CD4-positive, alpha-beta T cell treated with Interleukin-15 for 4 hours (primary cell): ENCODE data around the gene TTLL13.

Source experiments
- DNase-seq: peaks from one replicate; pipeline ENCODE4 v3.0.0-alpha.2; 2020; ENCODE audit warnings: low spot score

TTLL13 gene

GRCh38 chr15:90214553-90215196 lies 34.7 kb upstream of the TTLL13 start:
- no peak for DNase-seq

DNA sequence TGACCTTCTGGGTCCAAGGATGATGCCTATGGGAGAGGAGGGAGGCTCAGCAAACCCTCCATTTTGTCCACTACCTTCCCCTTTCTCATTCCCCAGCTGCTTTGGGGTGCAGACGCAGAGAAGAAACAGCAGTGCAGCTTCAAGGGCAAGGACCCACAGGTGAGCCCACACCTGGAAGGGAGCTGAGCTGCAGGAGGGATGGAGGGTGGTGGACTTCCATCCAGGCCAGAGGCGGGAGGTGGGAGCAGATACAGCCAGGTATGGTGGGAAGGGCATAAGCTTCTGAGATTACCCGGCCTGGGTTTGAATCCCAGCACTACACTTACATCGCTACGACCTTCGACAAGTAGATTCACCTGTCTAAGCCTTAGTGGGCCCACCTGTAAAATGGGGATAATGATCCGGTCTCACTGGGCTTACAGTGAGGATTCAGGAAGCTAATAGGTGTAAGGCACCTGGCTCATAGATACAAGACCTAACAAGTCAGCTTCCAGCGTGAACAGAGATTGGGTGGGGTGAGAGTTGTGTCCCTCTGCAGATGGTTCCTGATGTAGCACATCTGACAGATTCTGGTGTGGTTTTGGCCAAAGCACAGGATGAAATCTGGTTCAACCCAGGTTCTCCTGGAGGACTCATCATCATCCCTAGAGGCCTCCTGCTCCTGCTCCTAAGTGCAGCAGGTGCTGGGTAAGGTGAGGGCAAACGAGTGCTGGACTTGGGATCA lies 31.5 kb upstream of the TTLL13 start:
- DNase-seq: no peak

DNA sequence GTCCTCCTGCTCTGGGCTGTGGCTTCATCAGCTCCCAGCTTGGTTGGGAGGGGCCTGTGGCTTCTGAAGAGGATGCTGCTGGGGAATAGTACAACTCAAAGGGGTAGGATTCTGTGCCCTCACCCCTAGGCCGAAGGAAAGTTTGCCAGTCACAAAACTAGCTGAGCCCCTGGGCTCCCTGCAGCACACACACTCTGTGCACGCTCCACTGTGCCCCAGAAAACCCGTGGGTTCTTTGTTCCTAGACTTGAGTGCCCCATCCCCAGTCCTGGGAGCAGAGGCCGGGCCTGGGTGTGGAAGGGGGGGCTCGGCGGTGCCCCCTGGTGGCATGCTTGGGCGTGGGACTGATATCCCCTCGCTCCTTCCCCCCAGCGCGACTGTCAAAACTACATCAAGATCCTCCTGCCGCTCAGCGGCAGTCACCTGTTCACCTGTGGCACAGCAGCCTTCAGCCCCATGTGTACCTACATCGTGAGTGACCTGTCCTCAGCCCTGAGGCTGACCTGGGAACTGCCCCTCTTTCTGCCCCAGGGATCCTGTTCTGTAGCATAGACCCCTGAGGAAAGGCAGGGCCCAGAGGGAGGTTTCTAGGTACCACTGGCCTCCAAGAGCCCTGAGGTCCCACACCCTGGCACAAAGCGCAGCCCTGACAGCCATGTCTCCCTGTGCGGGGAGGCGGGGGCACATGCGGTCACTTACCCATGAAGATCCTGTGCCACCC lies 29.8 kb upstream of the TTLL13 start:
- peak; percentile 46 for DNase-seq

DNA sequence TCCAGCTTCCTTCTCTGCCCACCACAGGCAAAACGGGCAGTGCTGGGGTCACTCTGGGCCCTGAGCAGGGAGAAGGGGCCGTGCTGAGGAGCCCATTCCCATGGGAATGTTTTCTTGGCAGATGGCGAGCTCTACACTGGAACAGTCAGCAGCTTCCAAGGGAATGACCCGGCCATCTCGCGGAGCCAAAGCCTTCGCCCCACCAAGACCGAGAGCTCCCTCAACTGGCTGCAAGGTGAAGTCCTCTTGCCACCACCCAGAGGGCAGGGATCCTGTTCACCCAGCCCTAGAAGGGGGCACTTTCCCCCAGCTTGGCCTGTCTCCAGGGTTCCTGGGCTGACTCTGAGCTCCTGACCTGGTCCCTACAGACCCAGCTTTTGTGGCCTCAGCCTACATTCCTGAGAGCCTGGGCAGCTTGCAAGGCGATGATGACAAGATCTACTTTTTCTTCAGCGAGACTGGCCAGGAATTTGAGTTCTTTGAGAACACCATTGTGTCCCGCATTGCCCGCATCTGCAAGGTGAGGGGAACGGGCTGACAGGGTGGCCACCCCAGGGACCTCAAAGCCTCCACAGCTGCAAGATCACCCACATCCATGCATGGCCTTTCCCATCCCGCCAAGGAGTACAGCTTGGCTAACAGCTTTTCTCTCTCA lies 28.0 kb upstream of the TTLL13 start:
- peak; percentile 28 for DNase-seq

- DNase-seq: no peak
These were observed 26.8 kb upstream of the TTLL13 start for GRCh38 chr15:90222547-90222946.

DNA sequence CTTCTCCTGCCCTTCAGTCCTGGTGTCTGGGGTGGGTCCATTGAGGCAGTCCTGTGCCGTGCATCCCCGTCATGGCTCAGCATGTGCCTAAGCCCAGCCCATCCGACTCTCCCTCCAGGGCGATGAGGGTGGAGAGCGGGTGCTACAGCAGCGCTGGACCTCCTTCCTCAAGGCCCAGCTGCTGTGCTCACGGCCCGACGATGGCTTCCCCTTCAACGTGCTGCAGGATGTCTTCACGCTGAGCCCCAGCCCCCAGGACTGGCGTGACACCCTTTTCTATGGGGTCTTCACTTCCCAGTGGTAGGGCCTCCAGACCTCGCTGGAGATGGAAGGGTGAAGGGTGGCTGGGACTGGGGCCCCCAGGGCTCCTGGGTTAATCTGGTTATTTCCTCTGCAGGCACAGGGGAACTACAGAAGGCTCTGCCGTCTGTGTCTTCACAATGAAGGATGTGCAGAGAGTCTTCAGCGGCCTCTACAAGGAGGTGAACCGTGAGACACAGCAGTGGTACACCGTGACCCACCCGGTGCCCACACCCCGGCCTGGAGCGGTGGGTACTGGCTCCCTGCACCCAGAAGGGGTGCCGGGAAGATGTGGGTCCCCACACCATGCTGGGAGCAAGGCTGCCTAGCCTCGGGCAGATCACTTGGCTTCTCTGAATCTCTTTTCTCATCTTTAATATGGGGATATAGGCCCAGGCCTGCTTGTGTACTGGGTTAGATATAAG lies 25.8 kb upstream of the TTLL13 start:
- DNase-seq: no peak

DNA sequence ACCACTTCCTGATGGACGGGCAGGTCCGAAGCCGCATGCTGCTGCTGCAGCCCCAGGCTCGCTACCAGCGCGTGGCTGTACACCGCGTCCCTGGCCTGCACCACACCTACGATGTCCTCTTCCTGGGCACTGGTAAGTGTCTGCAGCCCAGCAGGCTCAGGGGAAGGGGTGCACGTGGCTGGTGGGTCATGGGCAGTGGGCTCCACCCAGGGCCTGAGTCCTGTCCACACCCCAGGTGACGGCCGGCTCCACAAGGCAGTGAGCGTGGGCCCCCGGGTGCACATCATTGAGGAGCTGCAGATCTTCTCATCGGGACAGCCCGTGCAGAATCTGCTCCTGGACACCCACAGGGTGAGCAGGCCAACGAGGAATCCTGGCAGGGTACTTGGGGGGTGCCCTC lies 24.3 kb upstream of the TTLL13 start:
- DNase-seq: no peak

GRCh38 chr15:90225504-90226234 lies 23.7 kb upstream of the TTLL13 start:
- DNase-seq: no peak

DNA sequence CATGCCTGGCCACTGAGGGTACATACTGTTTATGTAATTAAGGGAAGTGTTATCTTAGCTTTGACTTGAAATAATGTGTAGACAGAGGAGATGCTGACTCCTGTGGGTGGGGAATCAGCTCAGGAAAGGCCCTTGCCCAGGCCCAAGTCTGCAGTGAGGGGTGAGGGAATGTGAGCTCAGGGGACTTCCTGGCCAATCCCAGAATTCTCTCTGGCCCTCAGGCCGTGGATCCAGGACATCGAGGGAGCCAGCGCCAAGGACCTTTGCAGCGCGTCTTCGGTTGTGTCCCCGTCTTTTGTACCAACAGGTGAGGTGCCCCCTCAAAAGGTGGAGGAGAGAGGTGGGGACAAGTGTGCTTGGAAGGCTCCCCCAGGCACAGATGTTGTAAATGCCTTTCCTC lies 22.0 kb upstream of the TTLL13 start:
- DNase-seq: no peak

GRCh38 chr15:90227816-90228772 lies 21.3 kb upstream of the TTLL13 start:
- no peak for DNase-seq

DNA sequence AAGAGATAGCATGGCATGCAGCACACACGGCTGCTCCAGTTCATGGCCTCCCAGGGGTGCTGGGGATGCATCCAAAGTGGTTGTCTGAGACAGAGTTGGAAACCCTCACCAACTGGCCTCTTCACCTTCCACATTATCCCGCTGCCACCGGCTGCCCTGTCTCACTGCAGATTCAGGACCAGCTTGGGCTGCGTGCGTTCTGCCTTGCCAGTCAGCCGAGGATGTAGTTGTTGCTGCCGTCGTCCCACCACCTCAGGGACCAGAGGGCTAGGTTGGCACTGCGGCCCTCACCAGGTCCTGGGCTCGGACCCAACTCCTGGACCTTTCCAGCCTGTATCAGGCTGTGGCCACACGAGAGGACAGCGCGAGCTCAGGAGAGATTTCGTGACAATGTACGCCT lies 20.4 kb upstream of the TTLL13 start:
- no peak for DNase-seq

- no peak for DNase-seq
These were observed 19.3 kb upstream of the TTLL13 start for GRCh38 chr15:90230071-90230494.

DNA sequence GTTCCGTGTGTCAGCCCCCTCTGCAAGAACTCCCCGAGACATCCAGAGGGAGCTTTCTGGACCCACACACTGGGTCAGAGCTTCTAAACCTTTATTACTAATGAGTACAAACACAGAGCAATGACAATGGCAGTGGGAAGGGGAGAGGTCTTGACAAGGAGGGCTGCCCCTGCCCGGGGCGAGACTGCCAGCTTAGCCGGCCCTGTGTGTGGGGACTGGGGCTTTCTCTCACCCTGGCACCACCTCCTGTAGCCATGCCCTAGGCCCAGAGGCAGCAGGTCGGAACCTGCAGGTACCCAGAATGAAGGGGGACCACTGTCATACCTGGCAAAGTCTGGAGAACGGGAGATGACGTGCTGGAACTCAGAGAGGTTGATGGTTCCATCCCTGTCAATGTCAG lies 18.7 kb upstream of the TTLL13 start:
- no peak for DNase-seq

DNA sequence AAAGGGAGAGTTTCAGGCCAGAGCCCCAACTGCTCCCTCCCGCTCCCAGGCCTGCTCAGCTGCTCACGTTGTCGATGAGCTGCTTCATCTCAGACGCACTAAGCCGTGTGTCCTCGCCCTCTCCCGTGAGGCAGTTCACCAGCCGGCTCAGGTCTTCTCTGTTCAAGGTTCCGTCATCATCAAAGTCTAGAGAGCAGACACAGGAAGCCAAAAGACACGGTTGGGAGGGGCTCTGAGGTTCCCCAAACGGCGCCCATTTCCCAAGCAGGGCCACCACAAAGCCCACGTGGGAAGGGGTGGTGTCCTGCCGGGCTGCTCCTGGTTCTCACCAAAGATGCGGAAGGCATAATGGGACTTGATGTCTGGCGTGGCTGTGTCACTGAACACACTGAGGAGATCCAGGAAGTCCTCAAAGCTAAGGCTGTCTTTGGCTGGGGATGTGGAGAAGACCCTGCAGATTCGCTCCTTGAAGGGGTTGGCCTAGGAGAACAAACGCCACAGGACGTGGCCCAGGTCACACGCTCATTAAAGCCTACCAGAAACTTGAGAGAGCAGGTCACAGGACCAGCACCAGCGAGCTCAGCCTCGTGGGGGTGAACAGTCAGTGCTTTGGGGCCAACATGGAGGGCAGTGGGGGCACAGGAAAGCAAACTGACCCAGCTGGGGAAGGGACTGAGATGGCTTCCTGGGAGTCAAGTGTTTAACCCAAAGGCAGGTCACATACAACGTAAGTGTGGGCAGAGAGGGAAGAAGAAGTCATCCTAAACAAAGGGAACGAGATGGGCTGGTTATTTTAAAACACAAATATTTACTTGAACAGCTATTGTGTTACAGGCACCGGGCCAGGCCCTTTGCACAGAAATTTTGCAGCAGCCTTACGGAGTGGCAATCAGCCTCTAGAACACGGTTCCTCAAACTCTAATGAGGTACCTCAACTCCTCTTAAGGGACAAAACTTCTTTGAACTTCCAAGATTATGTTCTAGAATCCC lies 18.0 kb upstream of the TTLL13 start:
- DNase-seq: peak; percentile 79

DNA sequence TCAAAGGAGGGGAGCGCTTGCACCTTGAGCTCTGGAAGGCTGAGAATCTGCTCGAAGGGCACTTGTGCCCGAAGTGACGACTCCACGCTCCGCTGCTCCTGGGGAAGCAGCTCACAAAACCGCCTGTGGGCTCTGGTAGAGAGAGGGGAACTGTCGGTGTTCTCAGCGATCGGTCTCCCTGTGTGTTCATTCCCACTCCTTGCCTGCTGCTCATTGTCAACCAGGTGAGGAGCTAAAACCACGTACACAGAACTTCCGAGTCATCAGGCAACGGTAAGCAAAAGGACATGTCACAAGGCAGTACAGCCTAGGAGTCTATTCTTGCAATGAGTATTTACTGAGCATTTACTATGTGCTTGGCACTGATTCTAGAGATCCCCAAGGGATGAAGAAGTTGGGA lies 17.2 kb upstream of the TTLL13 start:
- no peak for DNase-seq

GRCh38 chr15:90232941-90233386 lies 16.4 kb upstream of the TTLL13 start:
- no peak for DNase-seq

DNA sequence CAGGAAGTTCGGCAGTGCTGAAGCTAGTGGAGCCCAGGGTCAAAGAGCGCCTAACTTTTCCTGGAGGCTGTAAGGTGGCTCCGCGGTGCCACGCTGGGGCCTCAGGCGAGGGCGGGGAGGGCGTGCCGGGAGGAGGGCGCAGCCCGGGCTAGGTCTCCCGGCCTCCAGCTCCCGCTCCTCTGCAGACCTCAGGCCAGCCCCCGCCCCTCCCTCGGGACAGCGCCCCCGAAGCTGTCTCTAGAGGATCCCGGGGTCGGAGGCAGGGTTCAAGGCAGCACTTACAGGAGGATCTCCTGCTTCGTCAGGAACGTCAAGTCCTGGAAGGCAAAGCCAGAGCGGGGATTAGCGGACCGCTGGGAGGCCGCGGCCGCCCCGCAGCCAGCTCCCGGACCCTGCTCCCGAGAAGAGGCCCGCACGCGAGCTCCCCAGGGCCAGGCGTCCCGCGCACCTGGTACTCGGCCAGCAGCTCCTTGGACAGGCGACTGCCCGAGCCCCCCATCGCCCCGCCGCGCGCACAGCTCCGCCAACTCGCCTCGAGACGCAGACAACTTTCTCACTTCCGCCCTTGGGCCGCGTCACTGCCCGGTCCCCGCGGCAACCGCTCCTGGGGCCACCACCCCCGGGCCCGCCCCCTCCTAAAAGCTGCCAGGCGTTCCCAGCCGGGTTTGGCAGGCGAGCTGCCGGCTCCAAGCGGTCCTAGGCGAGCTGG lies 15.8 kb upstream of the TTLL13 start, which contains the start of gene CIB1:
CIB1 (minus strand) TSS at position 555 of the 709 bp plus-strand sequence; CDS start at position 499, 56 bp downstream.
- DNase-seq: peak; percentile 97
